CD8-positive, alpha-beta memory T cell (primary cell): Measurements from ENCODE around the gene MOSPD3. TPM values are rescaled to one million over a fixed set of nuclear protein-coding genes. Genes with fewer than 3 reads are reported as not detected.
A peak's percentile ranks its signal among the peaks of the same experiment; 100 is the strongest.
"Not testable (repeated sequence)": the region's sequence is repeated elsewhere in the genome, so short reads cannot be mapped to it uniquely, and the experiment has no call there.

Experiments
- CTCF ChIA-PET: fragments of 350-600 bp; sonication (Branson Sonifier 250); formaldehyde crosslinking; loops from one replicate; lab custom pipeline; 2021; ENCODE audit warnings: antibody characterized with exemption; lab: Charles Lee
- POLR2A ChIA-PET: fragments of 350-600 bp; sonication (Branson Sonifier 250); formaldehyde crosslinking; loops from one replicate; lab custom pipeline; 2021; ENCODE audit warnings: antibody characterized with exemption; lab: Charles Lee
- DNase-seq, 5 donors: peaks; one replicate each; pipeline versions ENCODE4 v3.0.0 to v3.0.0-alpha.2; 2020 to 2022; ENCODE audit warnings: mixed read lengths in 1 of 5
- H3K27ac ChIP-seq: one replicate; pipeline ENCODE4 v1.7.0; 2013; ENCODE audit warnings: low read depth, mild to moderate bottlenecking, low read length, moderate library complexity
- H3K27me3 ChIP-seq: 2 replicates; pipeline ENCODE4 v1.7.0; 2013; ENCODE audit warnings: low read length, mild to moderate bottlenecking; ENCODE audit not compliant: insufficient read depth, poor library complexity, severe bottlenecking
- H3K36me3 ChIP-seq: 2 replicates; pipeline ENCODE4 v1.7.0; 2013; ENCODE audit warnings: mild to moderate bottlenecking, low read length, moderate library complexity; ENCODE audit not compliant: insufficient read depth
- H3K4me1 ChIP-seq: 2 replicates; pipeline ENCODE4 v1.7.0; 2013; ENCODE audit warnings: mild to moderate bottlenecking, low read length, moderate library complexity; ENCODE audit not compliant: insufficient read depth
- H3K4me3 ChIP-seq: 2 replicates; pipeline ENCODE4 v1.7.0; 2013; ENCODE audit warnings: mild to moderate bottlenecking, low read length
- H3K9me3 ChIP-seq: 2 replicates; pipeline ENCODE4 v1.7.0; 2013; ENCODE audit warnings: mild to moderate bottlenecking, low read length
- H3K27ac Mint-ChIP-seq, 8 donors: one replicate each; pipeline ENCODE4 v1.8.0; 2020 to 2021; ENCODE audit warnings: mixed read lengths in 8 of 8, mild to moderate bottlenecking in 6 of 8, inconsistent platforms in 3 of 8, moderate library complexity in 3 of 8
- H3K27me3 Mint-ChIP-seq, 2 donors: one replicate each; pipeline ENCODE4 v1.8.0; 2020 to 2021; ENCODE audit warnings: mixed read lengths in 2 of 2, mild to moderate bottlenecking in 1 of 2, moderate library complexity in 1 of 2
- H3K36me3 Mint-ChIP-seq, 3 donors: one replicate each; pipeline ENCODE4 v1.8.0; 2020 to 2021; ENCODE audit warnings: mixed read lengths in 3 of 3, inconsistent platforms in 1 of 3, mild to moderate bottlenecking in 1 of 3
- H3K4me1 Mint-ChIP-seq, 3 donors: one replicate each; pipeline ENCODE4 v1.8.0; 2020 to 2021; ENCODE audit warnings: mixed read lengths in 3 of 3, inconsistent platforms in 1 of 3, mild to moderate bottlenecking in 1 of 3
- H3K4me3 Mint-ChIP-seq, 7 donors: one replicate each; pipeline ENCODE4 v1.8.0; 2020 to 2021; ENCODE audit warnings: mixed read lengths in 7 of 7, mild to moderate bottlenecking in 6 of 7, moderate library complexity in 4 of 7, inconsistent platforms in 2 of 7
- H3K9me3 Mint-ChIP-seq, 5 donors: one replicate each; pipeline ENCODE4 v1.8.0; 2020 to 2022; ENCODE audit warnings: mixed read lengths in 5 of 5, mild to moderate bottlenecking in 3 of 5, moderate library complexity in 2 of 5, inconsistent platforms in 1 of 5
- polyA plus RNA-seq: library from polyadenylated mRNA; unstranded; fragments of 300-500 nt; fragmentation: Illumina TruSeq; gene quantifications from one replicate; pipeline ENCODE4 v1.2.3, GENCODE V29; 2021
- total RNA-seq, 2 experiments: library from RNA; stranded (reverse); gene quantifications; one replicate each; pipeline ENCODE4 v1.2.3, GENCODE V29; 2021

The MOSPD3 gene
- total and polyA plus RNA-seq, 3 experiments from 2014 or later = 16.2 to 29.7 (median 16.3) TPM

DNA sequence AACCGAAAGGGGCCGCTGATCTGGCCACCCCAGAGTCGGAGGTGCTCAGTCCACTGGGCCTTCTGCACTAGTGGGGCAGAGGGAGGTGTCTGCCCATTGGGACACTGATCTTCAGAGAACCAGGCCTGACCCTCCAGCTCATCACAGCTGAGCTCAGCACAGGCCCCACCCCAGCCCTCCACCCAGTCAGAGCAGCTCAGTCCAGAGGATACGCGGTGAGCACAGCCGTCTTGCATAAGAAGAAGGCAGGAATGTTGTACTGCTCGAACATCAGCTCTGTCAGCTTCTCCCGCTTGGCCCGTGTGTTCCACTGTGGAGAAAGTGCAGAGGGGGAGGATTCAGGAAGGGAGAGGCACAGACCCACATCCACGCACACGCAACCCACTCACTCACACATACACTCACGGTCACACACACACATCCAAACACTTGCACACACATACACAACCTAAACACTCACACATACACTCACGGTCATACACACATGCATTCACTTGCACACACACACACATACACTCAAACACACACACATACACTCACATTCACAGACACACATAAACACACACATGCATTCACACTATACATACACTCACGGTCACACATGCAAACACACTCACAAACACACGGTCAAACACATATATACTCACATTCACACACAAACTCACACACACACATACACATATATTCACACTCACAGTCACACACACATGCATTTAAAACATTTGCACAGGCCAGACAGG is 37.7 kb downstream of the MOSPD3 start:
- CTCF ChIA-PET = no interaction called here

DNA sequence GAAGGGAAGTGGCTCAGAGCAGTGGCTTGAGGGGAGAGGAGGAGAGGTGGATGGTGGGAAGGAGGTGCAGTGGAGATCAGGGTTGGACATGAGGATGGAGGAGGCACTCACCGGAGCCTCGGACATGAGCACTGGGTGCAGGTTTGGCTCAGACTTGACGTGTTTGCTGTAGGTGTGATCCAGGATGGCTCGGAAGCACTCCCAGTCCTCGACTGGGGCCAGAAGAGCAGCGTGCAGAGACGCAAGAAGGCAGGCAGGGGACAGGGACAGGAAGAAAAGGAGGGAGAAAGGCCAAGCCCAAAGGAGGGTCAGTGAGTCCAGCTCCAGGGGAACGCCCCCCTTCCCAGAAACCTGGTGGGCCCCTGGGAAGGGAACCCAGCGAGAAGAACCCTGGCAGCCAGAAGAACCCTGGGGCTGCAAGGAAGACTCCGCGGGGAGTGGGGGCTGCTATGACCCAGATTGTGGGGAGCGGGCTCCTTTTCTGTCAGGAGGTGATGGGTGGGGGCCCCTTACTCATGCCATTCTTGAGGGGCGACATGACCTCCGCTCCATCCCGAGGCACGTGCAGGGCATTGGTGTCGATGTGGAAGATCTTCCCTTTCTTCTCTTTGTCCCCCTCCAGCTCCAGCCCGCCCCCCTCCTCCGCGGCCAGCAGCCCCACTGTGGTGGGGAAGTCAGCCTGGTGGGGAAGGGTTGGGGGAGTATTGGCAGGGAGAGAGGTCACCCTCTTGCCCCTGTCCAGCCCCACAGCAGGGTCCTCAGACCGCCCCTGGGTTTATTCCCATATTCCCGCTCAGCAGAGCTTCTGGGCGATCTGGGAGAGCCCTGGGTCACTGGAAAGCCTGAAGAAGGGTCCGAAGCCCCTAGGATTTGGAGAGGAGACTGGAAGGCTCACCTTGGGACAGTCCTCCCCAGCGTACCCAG is 42.8 kb downstream of the MOSPD3 start:
- POLR2A ChIA-PET = no interaction called here

More for the DNA sequence above, 37.7 kb downstream of the MOSPD3 start:
- peak overlapping the region in 1 of 8 donors; percentile 8 for H3K27ac Mint-ChIP-seq
- peaks cover 0 to 1% (median 0%) of the 10 kb centered on the region in 5 donors for H3K9me3 Mint-ChIP-seq
- no peak overlapping the region for H3K4me3 ChIP-seq
- H3K4me1 ChIP-seq = no peaks in the 10 kb centered on the region
- H3K27ac ChIP-seq = no peak overlapping the region
- DNase-seq = no peak
- H3K36me3 Mint-ChIP-seq = peaks cover 0 to 7% (median 3%) of the 10 kb centered on the region in 3 donors
- no peaks in the 10 kb centered on the region for H3K36me3 ChIP-seq
- peaks cover 44 to 47% of the 10 kb centered on the region in 2 donors for H3K27me3 Mint-ChIP-seq
- H3K4me3 Mint-ChIP-seq = no peak overlapping the region
- H3K27me3 ChIP-seq = peaks cover 5% of the 10 kb centered on the region
- POLR2A ChIA-PET = no interaction called here
- no peaks in the 10 kb centered on the region for H3K9me3 ChIP-seq
- peaks cover 0 to 4% (median 2%) of the 10 kb centered on the region in 3 donors for H3K4me1 Mint-ChIP-seq

DNA sequence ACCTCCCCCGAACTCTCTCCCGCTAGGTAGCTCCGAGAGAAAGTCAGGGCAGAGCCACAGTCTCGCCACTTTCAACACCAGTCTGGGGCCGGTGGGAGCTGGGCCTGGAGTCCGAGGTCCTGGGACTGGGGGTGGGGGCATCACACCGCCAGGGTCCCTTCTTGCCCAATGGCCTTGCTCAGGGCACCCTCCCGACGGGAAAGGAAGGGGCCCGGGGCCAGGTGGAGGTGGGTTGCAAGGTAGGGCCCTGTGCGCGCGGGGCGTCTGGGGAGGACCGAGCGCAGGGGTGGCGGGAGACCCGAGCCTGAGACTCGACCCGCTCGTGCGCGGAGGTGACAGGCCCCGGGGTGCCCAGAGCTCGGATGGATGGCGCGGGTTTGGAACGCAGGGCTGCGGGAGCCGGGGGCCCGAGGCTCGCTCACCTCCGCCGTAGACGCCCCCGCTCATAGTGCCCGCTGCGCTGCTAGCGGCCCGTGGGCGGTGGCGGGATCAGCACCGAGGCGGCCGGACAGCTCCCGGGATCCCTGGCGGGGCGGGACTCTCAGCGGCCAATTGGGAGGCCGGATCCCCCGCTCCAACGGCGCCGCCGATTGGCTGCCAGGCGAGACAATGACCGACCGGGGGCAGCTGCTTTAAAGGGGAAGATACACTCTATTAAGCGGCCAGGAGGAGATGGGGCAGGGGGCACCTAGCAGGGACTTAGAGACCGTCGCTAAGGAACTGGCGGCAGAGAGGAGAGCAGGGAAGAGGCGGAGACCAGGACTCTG is 43.8 kb downstream of the MOSPD3 start, which contains the start of gene ACTL6B:
Gene ACTL6B (minus strand): TSS at position 541 of the 767 bp plus-strand sequence. CDS start 94 bp downstream, at position 447.
- Histone ChIP-seq H3K4me3 (no peak within 1 kb of the TSS), H3K4me1 (no peaks in the 10 kb centered on the region), H3K27ac (no peak within 1 kb of the TSS), H3K27me3 (peaks cover 21% of the 10 kb centered on the region), H3K36me3 (no peaks in the 10 kb centered on the region), H3K9me3 (no peaks in the 10 kb centered on the region)
- Mint-ChIP-seq H3K4me1 (peaks cover 0 to 6% (median 2%) of the 10 kb centered on the region in 3 donors), H3K27ac (no peak within 1 kb of the TSS), H3K9me3 (peaks cover 0 to 1% (median 0%) of the 10 kb centered on the region in 5 donors), H3K27me3 (peaks cover 56 to 59% of the 10 kb centered on the region in 2 donors), H3K4me3 (no peak within 1 kb of the TSS), H3K36me3 (no peaks in the 10 kb centered on the region)
- ChIA-PET CTCF (no interaction called here), POLR2A (no interaction called here)
- DNase-seq = peak; percentile 32 to 63 (median 43)

More for the DNA sequence above, 42.8 kb downstream of the MOSPD3 start:
- H3K4me3 ChIP-seq = no peak overlapping the region
- no peak overlapping the region for H3K4me3 Mint-ChIP-seq
- H3K4me1 Mint-ChIP-seq = peaks cover 0 to 6% (median 2%) of the 10 kb centered on the region in 3 donors
- H3K27me3 ChIP-seq = peaks cover 21% of the 10 kb centered on the region
- peaks cover 0 to 5% (median under 1%) of the 10 kb centered on the region in 3 donors for H3K36me3 Mint-ChIP-seq
- peak overlapping the region in 2 of 8 donors; percentile 21 to 91 for H3K27ac Mint-ChIP-seq
- H3K27me3 Mint-ChIP-seq = peaks cover 61 to 62% of the 10 kb centered on the region in 2 donors
- H3K9me3 Mint-ChIP-seq = peaks cover 0 to 1% (median 0%) of the 10 kb centered on the region in 5 donors
- H3K9me3 ChIP-seq = no peaks in the 10 kb centered on the region
- no peaks in the 10 kb centered on the region for H3K4me1 ChIP-seq
- H3K36me3 ChIP-seq = no peaks in the 10 kb centered on the region
- CTCF ChIA-PET = no interaction called here
- no peak overlapping the region for H3K27ac ChIP-seq
- no peak for DNase-seq

DNA sequence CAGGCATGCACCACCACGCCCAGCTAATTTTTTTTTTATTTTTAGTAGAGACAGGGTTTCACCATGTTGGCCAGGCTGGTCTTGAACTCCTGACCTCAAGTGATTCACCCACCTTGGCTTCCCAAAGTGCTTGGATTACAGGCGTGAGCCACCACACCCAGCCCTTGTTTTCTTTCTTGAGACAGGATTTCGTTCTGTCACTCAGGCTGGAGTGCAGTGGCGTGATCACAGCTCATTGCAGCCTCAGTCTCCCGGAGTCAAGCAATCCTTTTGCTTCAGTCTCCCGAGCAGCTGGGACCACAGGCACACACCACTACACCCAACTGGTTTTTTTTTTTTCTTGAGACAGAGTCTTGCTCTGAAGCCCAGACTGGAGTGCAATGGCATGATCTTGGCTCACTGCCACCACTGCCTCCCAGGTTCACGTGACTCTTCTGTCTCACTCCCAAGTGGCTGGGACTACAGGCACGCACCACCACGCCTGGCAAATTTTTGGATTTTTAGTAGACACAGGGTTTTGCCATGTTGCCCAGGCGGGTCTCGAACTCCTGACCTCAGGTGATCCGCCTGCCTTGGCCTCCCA is 49.9 kb downstream of the MOSPD3 start:
- not testable (repeated sequence) for H3K4me3 Mint-ChIP-seq, H3K27me3 ChIP-seq, H3K4me1 Mint-ChIP-seq, H3K9me3 ChIP-seq, DNase-seq, H3K36me3 Mint-ChIP-seq, H3K27ac ChIP-seq, H3K9me3 Mint-ChIP-seq, H3K4me1 ChIP-seq, H3K4me3 ChIP-seq, H3K36me3 ChIP-seq, H3K27ac Mint-ChIP-seq
- ChIA-PET CTCF (interaction anchor here (2.0 kb wide), 1 partner anchor 30 kb away, joined by 5 read pairs; no protein-coding TSS in a partner anchor), POLR2A (interaction anchor here (0.6 kb wide), 1 partner anchor 47 kb away, joined by 3 read pairs; no protein-coding TSS in a partner anchor)
- peaks cover 15 to 26% of the 10 kb centered on the region in 2 donors for H3K27me3 Mint-ChIP-seq

Other genes with a start within 250 kb of the MOSPD3 start
- 1 to 10 TPM in 1 of 2 experiments, under 1 TPM in 1; 0.84 to 1.9 TPM for gene PILRA, start 239.1 kb upstream of the MOSPD3 start, total RNA-seq
- 0.37 TPM for gene PILRA, start 239.1 kb upstream of the MOSPD3 start, polyA plus RNA-seq
- gene ZCWPW1, start 183.8 kb upstream of the MOSPD3 start, total RNA-seq = 1 to 10 TPM; 4.3 to 5.0 TPM
- 6.5 TPM for gene ZCWPW1, start 183.8 kb upstream of the MOSPD3 start, polyA plus RNA-seq
- gene MEPCE, start 182.7 kb upstream of the MOSPD3 start, total RNA-seq = 10 to 100 TPM; 75.9 to 78.8 TPM
- 13.6 TPM for gene MEPCE, start 182.7 kb upstream of the MOSPD3 start, polyA plus RNA-seq
- gene PPP1R35, start 176.0 kb upstream of the MOSPD3 start, total RNA-seq = 10 to 100 TPM; 41.4 to 46.3 TPM
- gene PPP1R35, start 176.0 kb upstream of the MOSPD3 start, polyA plus RNA-seq = 50.2 TPM
- 1 to 10 TPM in 1 of 2 experiments, under 1 TPM in 1; 1.00 to 1.7 TPM for gene SPACDR, start 148.3 kb upstream of the MOSPD3 start, total RNA-seq
- 0.56 TPM for gene SPACDR, start 148.3 kb upstream of the MOSPD3 start, polyA plus RNA-seq
- 10 to 100 TPM; 96.2 to 99.1 TPM for gene TSC22D4, start 133.3 kb upstream of the MOSPD3 start, total RNA-seq
- 40.5 TPM for gene TSC22D4, start 133.3 kb upstream of the MOSPD3 start, polyA plus RNA-seq
- gene NYAP1, start 128.6 kb upstream of the MOSPD3 start, total RNA-seq = under 1 TPM; 0.13 to 0.18 TPM
- gene NYAP1, start 128.6 kb upstream of the MOSPD3 start, polyA plus RNA-seq = not detected
- gene AGFG2, start 73.3 kb upstream of the MOSPD3 start, total RNA-seq = 10 to 100 TPM; 60.5 to 63.1 TPM
- gene AGFG2, start 73.3 kb upstream of the MOSPD3 start, polyA plus RNA-seq = 36.2 TPM
- gene SAP25, start 38.6 kb upstream of the MOSPD3 start, total RNA-seq = 10 to 100 TPM; 13.9 to 14.3 TPM
- 0.56 TPM for gene SAP25, start 38.6 kb upstream of the MOSPD3 start, polyA plus RNA-seq
- gene LRCH4, start 26.4 kb upstream of the MOSPD3 start, total RNA-seq = 100 to 1,000 TPM; 101 to 109 TPM
- gene LRCH4, start 26.4 kb upstream of the MOSPD3 start, polyA plus RNA-seq = 153 TPM
- gene FBXO24, start 26.2 kb upstream of the MOSPD3 start, total RNA-seq = under 1 TPM; 0.47 to 0.50 TPM
- gene FBXO24, start 26.2 kb upstream of the MOSPD3 start, polyA plus RNA-seq = not detected
- 1 to 10 TPM; 6.8 TPM for gene PCOLCE, start 10.2 kb upstream of the MOSPD3 start, total RNA-seq
- 1.6 TPM for gene PCOLCE, start 10.2 kb upstream of the MOSPD3 start, polyA plus RNA-seq
- 10 to 100 TPM; 14.6 to 17.7 TPM for gene TFR2, start 29.0 kb downstream of the MOSPD3 start, total RNA-seq
- gene TFR2, start 29.0 kb downstream of the MOSPD3 start, polyA plus RNA-seq = 2.7 TPM
- gene ACTL6B, start 43.9 kb downstream of the MOSPD3 start, total RNA-seq = not detected
- not detected for gene ACTL6B, start 43.9 kb downstream of the MOSPD3 start, polyA plus RNA-seq
- gene GNB2, start 61.2 kb downstream of the MOSPD3 start, total RNA-seq = 100 to 1,000 TPM; 253 to 262 TPM
- gene GNB2, start 61.2 kb downstream of the MOSPD3 start, polyA plus RNA-seq = 62.9 TPM
- 10 to 100 TPM; 51.4 to 54.7 TPM for gene GIGYF1, start 81.7 kb downstream of the MOSPD3 start, total RNA-seq
- 3.2 TPM for gene GIGYF1, start 81.7 kb downstream of the MOSPD3 start, polyA plus RNA-seq
- 10 to 100 TPM; 79.7 to 83.3 TPM for gene POP7, start 93.6 kb downstream of the MOSPD3 start, total RNA-seq
- gene POP7, start 93.6 kb downstream of the MOSPD3 start, polyA plus RNA-seq = 51.7 TPM
- under 1 TPM in 1 of 2 experiments, not detected in 1; 0.22 TPM for gene EPO, start 107.9 kb downstream of the MOSPD3 start, total RNA-seq
- not detected for gene EPO, start 107.9 kb downstream of the MOSPD3 start, polyA plus RNA-seq
- gene ZAN, start 121.1 kb downstream of the MOSPD3 start, total RNA-seq = not detected
- not detected for gene ZAN, start 121.1 kb downstream of the MOSPD3 start, polyA plus RNA-seq
- 1 to 10 TPM; 2.5 to 2.9 TPM for gene EPHB4, start 215.0 kb downstream of the MOSPD3 start, total RNA-seq
- gene EPHB4, start 215.0 kb downstream of the MOSPD3 start, polyA plus RNA-seq = not detected
- 10 to 100 TPM; 24.7 to 29.1 TPM for gene SLC12A9, start 240.2 kb downstream of the MOSPD3 start, total RNA-seq
- gene SLC12A9, start 240.2 kb downstream of the MOSPD3 start, polyA plus RNA-seq = 9.5 TPM